B cell (primary cell): Measurements from ENCODE around the gene RNF212B. TPM values are rescaled to one million over a fixed set of nuclear protein-coding genes. Genes with fewer than 3 reads are reported as not detected.
"Not testable (repeated sequence)": the region's sequence is repeated elsewhere in the genome, so short reads cannot be mapped to it uniquely, and the experiment has no call there.

ENCODE experiments used
- ATAC-seq: fragments of 200-7000 bp; cut with Tn5 transposase; one replicate; pipeline ENCODE4 v1.10.0; 2021; ENCODE audit warnings: low read depth, mild to moderate bottlenecking, moderate number of reproducible peaks, moderate library complexity
- CTCF ChIA-PET: fragments of 350-600 bp; sonication (Branson Sonifier 250); formaldehyde crosslinking; loops from one replicate; lab custom pipeline; 2021; ENCODE audit warnings: antibody characterized with exemption, inconsistent platforms; lab: Charles Lee
- POLR2A ChIA-PET: fragments of 350-600 bp; sonication (Branson Sonifier 250); formaldehyde crosslinking; loops from one replicate; lab custom pipeline; 2021; ENCODE audit warnings: antibody characterized with exemption; lab: Charles Lee
- DNase-seq: peaks from one replicate; pipeline ENCODE4 v3.0.0; 2013
- H2AFZ ChIP-seq: 2 replicates; pipeline ENCODE4 v1.6.1; 2012; ENCODE audit warnings: mild to moderate bottlenecking, low read depth, low read length; ENCODE audit not compliant: insufficient read depth, poor library complexity, severe bottlenecking
- H3K27ac ChIP-seq, 2 donors: 1 replicate in 1 of 2; 2 replicates in 1 of 2; pipeline ENCODE4 v1.5.1; 2012 to 2013; ENCODE audit warnings: low read length in 2 of 2, mild to moderate bottlenecking in 2 of 2, moderate library complexity in 1 of 2
- H3K27me3 ChIP-seq, 4 experiments: fragments of 200-600 bp in 1 of 4; sonication (generic) in 1 of 4; replicated peaks in 1 of 4; 1 replicate in 2 of 4; 2 replicates in 2 of 4; pipeline versions ENCODE4 v1.6.1 to v1.7.0; 2013 to 2016; ENCODE audit warnings: low read length in 3 of 4, mild to moderate bottlenecking in 2 of 4, mixed read lengths in 1 of 4, moderate library complexity in 1 of 4; ENCODE audit not compliant: insufficient read depth in 4 of 4, control insufficient read depth in 3 of 4; ENCODE audit errors: control extremely low read depth in 1 of 4
- H3K36me3 ChIP-seq, 2 experiments: replicated peaks in 1 of 2; 1 replicate in 1 of 2; 2 replicates in 1 of 2; pipeline versions ENCODE4 v1.6.1 to v1.7.1; 2013; ENCODE audit warnings: low read length in 1 of 2; ENCODE audit not compliant: insufficient read depth in 2 of 2, control insufficient read depth in 1 of 2; ENCODE audit errors: control extremely low read depth in 1 of 2, extremely low read depth in 1 of 2
- H3K4me1 ChIP-seq, 2 donors: fragments of 200-600 bp in 1 of 2; sonication (generic) in 1 of 2; 1 replicate in 1 of 2; 2 replicates in 1 of 2; pipeline versions ENCODE4 v1.5.1 to v1.6.1; 2013 to 2017; ENCODE audit warnings: low read length in 2 of 2; ENCODE audit not compliant: control insufficient read depth in 2 of 2, insufficient read depth in 2 of 2
- H3K4me2 ChIP-seq: replicated peaks from 2 replicates; pipeline ENCODE3; 2012; ENCODE audit warnings: mild to moderate bottlenecking, low read depth, low read length; ENCODE audit not compliant: poor library complexity, severe bottlenecking
- H3K4me3 ChIP-seq, 5 experiments: fragments of 200-600 bp in 1 of 5; sonication (generic) in 1 of 5; 1 replicate in 3 of 5; 2 replicates in 2 of 5; pipeline versions ENCODE4 v1.5.1 to v1.7.0; 2011 to 2016; ENCODE audit warnings: low read length in 4 of 5, mild to moderate bottlenecking in 4 of 5, low read depth in 2 of 5, control low read depth in 1 of 5, moderate library complexity in 1 of 5; ENCODE audit not compliant: insufficient read depth in 1 of 5; ENCODE audit errors: control extremely low read depth in 1 of 5, extremely low read depth in 1 of 5
- H3K79me2 ChIP-seq: fragments of 200-600 bp; sonication (generic); one replicate; pipeline ENCODE4 v1.6.0; 2016; ENCODE audit warnings: low read length; ENCODE audit not compliant: control insufficient read depth, insufficient read depth
- H3K9ac ChIP-seq: fragments of 200-600 bp; sonication (generic); 2 replicates; pipeline ENCODE4 v1.6.1; 2017; ENCODE audit warnings: mild to moderate bottlenecking, low read length, moderate library complexity
- H3K9me3 ChIP-seq, 3 donors: one replicate each; pipeline versions ENCODE4 v1.6.1 to v1.7.1; 2013; ENCODE audit warnings: low read length in 2 of 3; ENCODE audit not compliant: control insufficient read depth in 2 of 3, insufficient read depth in 1 of 3; ENCODE audit errors: control extremely low read depth in 1 of 3
- H4K20me1 ChIP-seq: 2 replicates; pipeline ENCODE4 v1.6.0; 2012; ENCODE audit warnings: mild to moderate bottlenecking, low read length; ENCODE audit not compliant: insufficient read depth, control insufficient read depth, poor library complexity, severe bottlenecking
- H3K27ac Mint-ChIP-seq: one replicate; pipeline ENCODE4 v1.8.0; 2021; ENCODE audit warnings: mixed read lengths
- H3K27me3 Mint-ChIP-seq: one replicate; pipeline ENCODE4 v1.8.0; 2021; ENCODE audit warnings: mixed read lengths
- H3K4me1 Mint-ChIP-seq: one replicate; pipeline ENCODE4 v1.8.0; 2021; ENCODE audit warnings: mixed read lengths
- H3K4me3 Mint-ChIP-seq: one replicate; pipeline ENCODE4 v1.8.0; 2021; ENCODE audit warnings: mixed read lengths
- H3K9me3 Mint-ChIP-seq: one replicate; pipeline ENCODE4 v1.8.0; 2022; ENCODE audit warnings: mixed read lengths; ENCODE audit not compliant: insufficient read depth
- EZH2 ChIP-seq: IDR thresholded peaks from 2 replicates; pipeline ENCODE4 v1.6.1; 2012; ENCODE audit warnings: borderline replicate concordance, low read depth, mild to moderate bottlenecking, moderate library complexity, low read length; ENCODE audit not compliant: insufficient read depth, poor library complexity, severe bottlenecking
- WGBS: methylation state at CpG from one replicate; pipeline ENCODE4 v1.1.5; 2013; ENCODE audit warnings: missing lambda C conversion rate; ENCODE audit not compliant: insufficient coverage; 5-methylcytosine and 5-hydroxymethylcytosine counted together
- intact Hi-C: fragments of 100-400 bp; cut with micrococcal nuclease; formaldehyde crosslinking; loops from one replicate; pipeline ENCODE4 v1.10.0; 2022
- polyA plus RNA-seq: library from polyadenylated mRNA; depleted of rRNA; stranded (reverse); fragments of >200 nt; gene quantifications from 2 replicates; pipeline ENCODE4 v1.2.3, GENCODE V29; 2012
- total RNA-seq, 2 donors: library from RNA; stranded (reverse); fragments of 120-200 nt in 1 of 2; gene quantifications; 1 replicate in 1 of 2; 2 replicates in 1 of 2; pipeline versions ENCODE4 v1.2.3 to v1.2.4, GENCODE V29; 2013 to 2022
- TF ChIP-seq, protein P1 (sequence below): fragments of 200-600 bp; IDR thresholded peaks from one replicate; pipeline ENCODE4 v1.8.0; 2022; ENCODE audit warnings: antibody characterized with exemption, mild to moderate bottlenecking

RNF212B gene
- total and polyA plus RNA-seq, 2 donors (not counting 1 experiment from before 2014, with no cell fraction given) = not detected

DNA sequence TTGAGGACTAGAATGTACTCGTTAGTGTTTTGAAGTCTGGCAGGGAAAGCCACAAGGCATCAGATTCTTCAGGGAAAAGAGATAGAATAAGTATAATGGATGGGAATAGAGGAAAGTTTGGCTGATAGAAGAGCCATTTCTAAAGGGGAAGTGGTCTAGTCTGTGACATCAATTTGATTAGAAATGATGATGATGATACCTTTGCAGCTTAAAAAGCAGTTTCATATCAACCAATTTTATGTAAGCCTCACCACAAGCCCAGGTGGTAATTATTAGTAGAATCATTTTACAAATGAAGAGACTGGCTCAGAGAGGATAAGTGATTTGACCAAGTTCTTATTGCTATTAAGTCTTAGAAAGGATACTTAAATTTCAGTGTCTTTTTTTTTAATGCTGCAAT, 2.9 kb downstream of the RNF212B start:
- Histone ChIP-seq H4K20me1 (no peaks in the 10 kb centered on the region), H3K79me2 (no peaks in the 10 kb centered on the region), H3K4me1 (peaks cover 8% of the 10 kb centered on the region in 2 donors), H2AFZ (no peak overlapping the region), H3K36me3 (no peaks in the 10 kb centered on the region), H3K9ac (no peak overlapping the region), H3K4me2 (no peak overlapping the region), H3K27me3 (peaks cover 0 to 16% (median 2%) of the 10 kb centered on the region in 4 experiments), H3K27ac (no peak overlapping the region), H3K4me3 (no peak overlapping the region), H3K9me3 (peaks cover 0 to 5% (median 0%) of the 10 kb centered on the region in 3 donors)
- no peak for TF ChIP-seq EZH2
- TF ChIP-seq, protein P1, sequence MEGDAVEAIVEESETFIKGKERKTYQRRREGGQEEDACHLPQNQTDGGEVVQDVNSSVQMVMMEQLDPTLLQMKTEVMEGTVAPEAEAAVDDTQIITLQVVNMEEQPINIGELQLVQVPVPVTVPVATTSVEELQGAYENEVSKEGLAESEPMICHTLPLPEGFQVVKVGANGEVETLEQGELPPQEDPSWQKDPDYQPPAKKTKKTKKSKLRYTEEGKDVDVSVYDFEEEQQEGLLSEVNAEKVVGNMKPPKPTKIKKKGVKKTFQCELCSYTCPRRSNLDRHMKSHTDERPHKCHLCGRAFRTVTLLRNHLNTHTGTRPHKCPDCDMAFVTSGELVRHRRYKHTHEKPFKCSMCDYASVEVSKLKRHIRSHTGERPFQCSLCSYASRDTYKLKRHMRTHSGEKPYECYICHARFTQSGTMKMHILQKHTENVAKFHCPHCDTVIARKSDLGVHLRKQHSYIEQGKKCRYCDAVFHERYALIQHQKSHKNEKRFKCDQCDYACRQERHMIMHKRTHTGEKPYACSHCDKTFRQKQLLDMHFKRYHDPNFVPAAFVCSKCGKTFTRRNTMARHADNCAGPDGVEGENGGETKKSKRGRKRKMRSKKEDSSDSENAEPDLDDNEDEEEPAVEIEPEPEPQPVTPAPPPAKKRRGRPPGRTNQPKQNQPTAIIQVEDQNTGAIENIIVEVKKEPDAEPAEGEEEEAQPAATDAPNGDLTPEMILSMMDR = no peak
- WGBS = 71% methylated on average over 1 of the region's 1 CpG
- ChIA-PET POLR2A (no interaction called here), CTCF (no interaction called here)
- Mint-ChIP-seq H3K4me1 (peaks cover 9% of the 10 kb centered on the region), H3K27me3 (peaks cover 26% of the 10 kb centered on the region), H3K27ac (no peak overlapping the region), H3K4me3 (no peak overlapping the region), H3K9me3 (no peaks in the 10 kb centered on the region)
- DNase-seq (no peak), ATAC-seq (peak; percentile 21)
- intact Hi-C loops = no loop called here

GRCh38 chr14:23241061-23241715, 3.5 kb downstream of the RNF212B start:
- H3K4me3 Mint-ChIP-seq, H3K9me3 Mint-ChIP-seq, DNase-seq, H3K4me1 ChIP-seq, H3K27ac ChIP-seq, H3K9ac ChIP-seq, ATAC-seq, H3K27ac Mint-ChIP-seq, H3K36me3 ChIP-seq, intact Hi-C loops, H3K4me2 ChIP-seq, H3K4me3 ChIP-seq, H2AFZ ChIP-seq, H3K4me1 Mint-ChIP-seq, POLR2A ChIA-PET, H3K9me3 ChIP-seq, H4K20me1 ChIP-seq, H3K79me2 ChIP-seq: not testable (repeated sequence)
- CTCF ChIA-PET = interaction anchor here (0.7 kb wide), 1 partner anchor 1024 kb away, joined by 5 read pairs; no protein-coding TSS in a partner anchor
- 97% methylated on average over 5 of the region's 7 CpGs for WGBS
- peaks cover 0 to 16% (median 2%) of the 10 kb centered on the region in 4 experiments for H3K27me3 ChIP-seq
- peaks cover 26% of the 10 kb centered on the region for H3K27me3 Mint-ChIP-seq
